ENCODE results near the gene IRF5.

DNA sequence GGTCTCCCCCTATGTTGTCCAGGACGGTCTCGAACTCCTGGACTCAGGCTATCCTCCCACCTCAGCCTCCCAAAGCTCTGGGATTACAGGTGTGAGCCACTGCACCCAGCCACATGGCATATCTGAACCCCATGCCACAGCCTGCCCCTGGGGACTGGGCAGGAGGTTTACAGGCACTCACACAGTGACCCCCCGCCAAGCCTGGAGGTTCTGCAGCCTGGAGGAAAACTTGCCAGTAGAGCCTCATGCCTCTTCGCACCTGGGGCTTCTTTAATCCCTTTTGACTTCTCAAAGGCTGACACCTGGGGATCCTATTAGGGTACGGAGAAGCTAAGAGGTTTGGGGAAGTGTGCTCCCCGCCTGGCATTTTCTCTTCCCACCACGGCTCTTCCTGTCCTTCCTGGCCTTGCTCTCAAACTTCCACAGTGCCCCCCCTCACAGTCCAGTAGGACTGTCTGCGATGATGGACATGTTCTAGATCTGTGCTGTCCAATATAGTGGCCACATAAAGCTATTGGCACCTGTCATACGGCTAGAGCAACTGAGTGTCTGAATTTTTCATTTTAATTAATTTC lies 15.8 kb upstream of the IRF5 start:
- TF ChIP-seq POLR2AphosphoS5 (IDR thresholded peaks at IDR 0.05; ENCODE audit: low read depth, low read length) (no peak), TCF7L2 (IDR thresholded peaks at IDR 0.05; ENCODE audit: low read depth, low read length) (no peak), SIN3A (IDR thresholded peaks at IDR 0.05; ENCODE audit: borderline replicate concordance, insufficient read depth, low read depth, low read length) (no peak)
- TF ChIP-seq, protein P1, sequence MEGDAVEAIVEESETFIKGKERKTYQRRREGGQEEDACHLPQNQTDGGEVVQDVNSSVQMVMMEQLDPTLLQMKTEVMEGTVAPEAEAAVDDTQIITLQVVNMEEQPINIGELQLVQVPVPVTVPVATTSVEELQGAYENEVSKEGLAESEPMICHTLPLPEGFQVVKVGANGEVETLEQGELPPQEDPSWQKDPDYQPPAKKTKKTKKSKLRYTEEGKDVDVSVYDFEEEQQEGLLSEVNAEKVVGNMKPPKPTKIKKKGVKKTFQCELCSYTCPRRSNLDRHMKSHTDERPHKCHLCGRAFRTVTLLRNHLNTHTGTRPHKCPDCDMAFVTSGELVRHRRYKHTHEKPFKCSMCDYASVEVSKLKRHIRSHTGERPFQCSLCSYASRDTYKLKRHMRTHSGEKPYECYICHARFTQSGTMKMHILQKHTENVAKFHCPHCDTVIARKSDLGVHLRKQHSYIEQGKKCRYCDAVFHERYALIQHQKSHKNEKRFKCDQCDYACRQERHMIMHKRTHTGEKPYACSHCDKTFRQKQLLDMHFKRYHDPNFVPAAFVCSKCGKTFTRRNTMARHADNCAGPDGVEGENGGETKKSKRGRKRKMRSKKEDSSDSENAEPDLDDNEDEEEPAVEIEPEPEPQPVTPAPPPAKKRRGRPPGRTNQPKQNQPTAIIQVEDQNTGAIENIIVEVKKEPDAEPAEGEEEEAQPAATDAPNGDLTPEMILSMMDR (IDR thresholded peaks at IDR 0.05), result no peak
- TF ChIP-seq, protein P2, sequence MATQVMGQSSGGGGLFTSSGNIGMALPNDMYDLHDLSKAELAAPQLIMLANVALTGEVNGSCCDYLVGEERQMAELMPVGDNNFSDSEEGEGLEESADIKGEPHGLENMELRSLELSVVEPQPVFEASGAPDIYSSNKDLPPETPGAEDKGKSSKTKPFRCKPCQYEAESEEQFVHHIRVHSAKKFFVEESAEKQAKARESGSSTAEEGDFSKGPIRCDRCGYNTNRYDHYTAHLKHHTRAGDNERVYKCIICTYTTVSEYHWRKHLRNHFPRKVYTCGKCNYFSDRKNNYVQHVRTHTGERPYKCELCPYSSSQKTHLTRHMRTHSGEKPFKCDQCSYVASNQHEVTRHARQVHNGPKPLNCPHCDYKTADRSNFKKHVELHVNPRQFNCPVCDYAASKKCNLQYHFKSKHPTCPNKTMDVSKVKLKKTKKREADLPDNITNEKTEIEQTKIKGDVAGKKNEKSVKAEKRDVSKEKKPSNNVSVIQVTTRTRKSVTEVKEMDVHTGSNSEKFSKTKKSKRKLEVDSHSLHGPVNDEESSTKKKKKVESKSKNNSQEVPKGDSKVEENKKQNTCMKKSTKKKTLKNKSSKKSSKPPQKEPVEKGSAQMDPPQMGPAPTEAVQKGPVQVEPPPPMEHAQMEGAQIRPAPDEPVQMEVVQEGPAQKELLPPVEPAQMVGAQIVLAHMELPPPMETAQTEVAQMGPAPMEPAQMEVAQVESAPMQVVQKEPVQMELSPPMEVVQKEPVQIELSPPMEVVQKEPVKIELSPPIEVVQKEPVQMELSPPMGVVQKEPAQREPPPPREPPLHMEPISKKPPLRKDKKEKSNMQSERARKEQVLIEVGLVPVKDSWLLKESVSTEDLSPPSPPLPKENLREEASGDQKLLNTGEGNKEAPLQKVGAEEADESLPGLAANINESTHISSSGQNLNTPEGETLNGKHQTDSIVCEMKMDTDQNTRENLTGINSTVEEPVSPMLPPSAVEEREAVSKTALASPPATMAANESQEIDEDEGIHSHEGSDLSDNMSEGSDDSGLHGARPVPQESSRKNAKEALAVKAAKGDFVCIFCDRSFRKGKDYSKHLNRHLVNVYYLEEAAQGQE (IDR thresholded peaks at IDR 0.05; ENCODE audit: insufficient read depth in 1 of 2, low read depth in 2 of 2, low read length in 1 of 2), result no peak
